Mucosa of rectum (tissue), 2 donors: ENCODE data around the gene ZNF609.
"Not testable (repeated sequence)": the region's sequence is repeated elsewhere in the genome, so short reads cannot be mapped to it uniquely, and the experiment has no call there.

Source experiments
- H3K27ac ChIP-seq, 2 donors: one replicate each; pipeline ENCODE4 v1.7.0; 2013; ENCODE audit warnings: inconsistent platforms in 2 of 2, low read depth in 2 of 2, low read length in 2 of 2
- H3K27me3 ChIP-seq, 2 donors: one replicate each; pipeline ENCODE4 v1.7.0; 2013; ENCODE audit warnings: low read length in 2 of 2; ENCODE audit not compliant: control insufficient read depth in 2 of 2, insufficient read depth in 2 of 2
- H3K36me3 ChIP-seq, 2 donors: one replicate each; pipeline ENCODE4 v1.7.0; 2013; ENCODE audit warnings: low read length in 2 of 2; ENCODE audit not compliant: control insufficient read depth in 2 of 2, insufficient read depth in 2 of 2
- H3K4me1 ChIP-seq, 2 donors: one replicate each; pipeline ENCODE4 v1.7.0; 2013; ENCODE audit warnings: low read length in 2 of 2, mild to moderate bottlenecking in 1 of 2; ENCODE audit not compliant: control insufficient read depth in 2 of 2, insufficient read depth in 2 of 2
- H3K4me3 ChIP-seq, 2 donors: one replicate each; pipeline ENCODE4 v1.7.0; 2013; ENCODE audit warnings: low read length in 2 of 2
- H3K9ac ChIP-seq, 2 donors: one replicate each; pipeline ENCODE4 v1.7.0; 2013; ENCODE audit warnings: low read length in 2 of 2, low read depth in 1 of 2, mild to moderate bottlenecking in 1 of 2
- H3K9me3 ChIP-seq, 2 donors: one replicate each; pipeline ENCODE4 v1.7.0; 2013; ENCODE audit warnings: low read length in 2 of 2; ENCODE audit not compliant: control insufficient read depth in 2 of 2
- donor health status: healthy.
- donor health status: Normal muscosa, but diverticular disease.

Gene ZNF609

GRCh38 chr15:64596701-64597476 lies 136.5 kb downstream of the ZNF609 start:
- H3K4me3 ChIP-seq: peak overlapping the region in 1 of 2 donors; percentile 5
- no peaks in the 10 kb centered on the region for H3K9me3 ChIP-seq
- peaks cover 6 to 7% of the 10 kb centered on the region in 2 donors for H3K4me1 ChIP-seq
- no peaks in the 10 kb centered on the region for H3K36me3 ChIP-seq
- H3K27me3 ChIP-seq: no peaks in the 10 kb centered on the region
- no peak overlapping the region for H3K27ac ChIP-seq
- no peak overlapping the region for H3K9ac ChIP-seq

GRCh38 chr15:64597477-64597822 lies 137.1 kb downstream of the ZNF609 start:
- peak overlapping the region in 1 of 2 donors; percentile 5 for H3K4me3 ChIP-seq
- no peaks in the 10 kb centered on the region for H3K9me3 ChIP-seq
- peaks cover 6 to 7% of the 10 kb centered on the region in 2 donors for H3K4me1 ChIP-seq
- H3K27me3 ChIP-seq: no peaks in the 10 kb centered on the region
- no peak overlapping the region for H3K27ac ChIP-seq
- no peak overlapping the region for H3K9ac ChIP-seq
- H3K36me3 ChIP-seq: no peaks in the 10 kb centered on the region

- Histone ChIP-seq H3K9ac (no peak overlapping the region), H3K4me3 (no peak overlapping the region), H3K27ac (no peak overlapping the region), H3K27me3 (no peaks in the 10 kb centered on the region), H3K9me3 (no peaks in the 10 kb centered on the region), H3K4me1 (peaks cover 6 to 7% of the 10 kb centered on the region in 2 donors), H3K36me3 (no peaks in the 10 kb centered on the region)
Measured at GRCh38 chr15:64599226-64599625, 138.8 kb downstream of the ZNF609 start.

GRCh38 chr15:64599716-64600115 lies 139.3 kb downstream of the ZNF609 start:
- Histone ChIP-seq H3K36me3 (no peaks in the 10 kb centered on the region), H3K9ac (no peak overlapping the region), H3K27ac (no peak overlapping the region), H3K27me3 (no peaks in the 10 kb centered on the region), H3K9me3 (no peaks in the 10 kb centered on the region), H3K4me3 (no peak overlapping the region), H3K4me1 (peaks cover 6 to 7% of the 10 kb centered on the region in 2 donors)

- H3K4me3 ChIP-seq: no peak overlapping the region
- H3K27me3 ChIP-seq: no peaks in the 10 kb centered on the region
- no peaks in the 10 kb centered on the region for H3K9me3 ChIP-seq
- no peaks in the 10 kb centered on the region for H3K36me3 ChIP-seq
- no peak overlapping the region for H3K27ac ChIP-seq
- peaks cover 6 to 7% of the 10 kb centered on the region in 2 donors for H3K4me1 ChIP-seq
- no peak overlapping the region for H3K9ac ChIP-seq
Measured at GRCh38 chr15:64600794-64601193, 140.4 kb downstream of the ZNF609 start.

- no peak overlapping the region for H3K27ac ChIP-seq
- H3K4me1 ChIP-seq: peaks cover 0 to 2% of the 10 kb centered on the region in 2 donors
- no peaks in the 10 kb centered on the region for H3K27me3 ChIP-seq
- H3K4me3 ChIP-seq: no peak overlapping the region
- H3K9ac ChIP-seq: no peak overlapping the region
- no peaks in the 10 kb centered on the region for H3K9me3 ChIP-seq
- H3K36me3 ChIP-seq: no peaks in the 10 kb centered on the region
Measured at GRCh38 chr15:64604319-64604718, 143.9 kb downstream of the ZNF609 start.

- not testable (repeated sequence) for H3K36me3 ChIP-seq, H3K27me3 ChIP-seq, H3K4me1 ChIP-seq, H3K9me3 ChIP-seq, H3K9ac ChIP-seq, H3K4me3 ChIP-seq, H3K27ac ChIP-seq
Measured at GRCh38 chr15:64607416-64607815, 147.0 kb downstream of the ZNF609 start.

- H3K4me3 ChIP-seq: no peak overlapping the region
- H3K9me3 ChIP-seq: no peaks in the 10 kb centered on the region
- no peak overlapping the region for H3K27ac ChIP-seq
- H3K36me3 ChIP-seq: no peaks in the 10 kb centered on the region
- no peaks in the 10 kb centered on the region for H3K4me1 ChIP-seq
- H3K9ac ChIP-seq: no peak overlapping the region
- H3K27me3 ChIP-seq: no peaks in the 10 kb centered on the region
Measured at GRCh38 chr15:64610257-64610919, 150.0 kb downstream of the ZNF609 start.

GRCh38 chr15:64611085-64611725 lies 150.8 kb downstream of the ZNF609 start:
- no peak overlapping the region for H3K9ac ChIP-seq
- H3K9me3 ChIP-seq: no peaks in the 10 kb centered on the region
- no peaks in the 10 kb centered on the region for H3K27me3 ChIP-seq
- H3K4me3 ChIP-seq: no peak overlapping the region
- no peak overlapping the region for H3K27ac ChIP-seq
- no peaks in the 10 kb centered on the region for H3K36me3 ChIP-seq
- H3K4me1 ChIP-seq: no peaks in the 10 kb centered on the region

- no peak overlapping the region for H3K4me3 ChIP-seq
- H3K27ac ChIP-seq: no peak overlapping the region
- no peaks in the 10 kb centered on the region for H3K9me3 ChIP-seq
- H3K4me1 ChIP-seq: peaks cover 0 to under 1% of the 10 kb centered on the region in 2 donors
- H3K36me3 ChIP-seq: no peaks in the 10 kb centered on the region
- no peaks in the 10 kb centered on the region for H3K27me3 ChIP-seq
- H3K9ac ChIP-seq: no peak overlapping the region
Measured at GRCh38 chr15:64614519-64614918, 154.1 kb downstream of the ZNF609 start.
